Smooth muscle cell of the brain vasculature (primary cell): ENCODE results near the gene SFMBT1.

ENCODE experiments used
- DNase-seq: peaks from one replicate; pipeline ENCODE4 v3.0.0-alpha.2; 2012; ENCODE audit warnings: low read depth, low spot score

Gene SFMBT1

GRCh38 chr3:52886049-52886730 is 159.7 kb downstream of the SFMBT1 start:
- no peak for DNase-seq

- DNase-seq = no peak
Observed at GRCh38 chr3:52882377-52882776, 163.5 kb downstream of the SFMBT1 start.

DNA sequence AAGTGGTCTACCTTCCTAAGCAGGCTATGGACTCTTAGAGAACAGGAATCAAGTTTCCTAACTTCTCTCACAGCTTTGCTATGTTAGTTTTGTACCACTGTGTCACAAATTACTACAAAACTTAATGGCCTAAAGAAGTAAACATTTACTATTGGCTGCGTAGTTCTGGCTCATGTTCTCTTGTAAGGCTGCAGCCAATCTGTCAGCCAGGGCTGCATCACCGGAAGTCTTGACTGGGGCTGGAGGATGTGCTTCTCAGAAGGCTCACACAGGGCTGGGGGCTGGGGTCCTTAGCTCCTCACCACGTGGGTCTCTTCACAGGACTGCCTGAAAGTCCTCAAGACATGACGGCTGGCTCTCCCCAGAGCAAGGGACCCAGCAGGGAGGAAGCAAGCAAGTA is 164.0 kb downstream of the SFMBT1 start:
- no peak for DNase-seq

- DNase-seq = no peak
Observed at GRCh38 chr3:52880474-52880873, 165.4 kb downstream of the SFMBT1 start.

DNA sequence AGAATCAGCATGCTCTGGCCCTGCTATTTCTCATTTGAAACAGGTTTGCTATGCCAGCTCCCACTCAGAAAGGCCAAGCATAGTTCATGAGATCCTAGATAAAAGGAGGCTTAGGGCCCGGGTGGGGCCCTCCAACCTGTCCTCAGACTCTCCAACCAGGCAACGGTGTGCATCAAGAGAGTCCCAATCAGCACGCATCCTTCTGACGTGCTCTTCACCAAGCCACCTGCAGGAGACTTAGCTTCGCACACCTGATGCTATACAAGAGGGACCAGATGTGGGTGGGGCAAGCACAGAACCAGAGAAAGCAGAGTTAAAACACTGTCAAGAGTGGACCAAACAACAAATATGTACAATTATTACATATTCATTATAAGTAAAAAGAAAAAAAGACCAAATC is 165.8 kb downstream of the SFMBT1 start:
- DNase-seq = no peak

DNA sequence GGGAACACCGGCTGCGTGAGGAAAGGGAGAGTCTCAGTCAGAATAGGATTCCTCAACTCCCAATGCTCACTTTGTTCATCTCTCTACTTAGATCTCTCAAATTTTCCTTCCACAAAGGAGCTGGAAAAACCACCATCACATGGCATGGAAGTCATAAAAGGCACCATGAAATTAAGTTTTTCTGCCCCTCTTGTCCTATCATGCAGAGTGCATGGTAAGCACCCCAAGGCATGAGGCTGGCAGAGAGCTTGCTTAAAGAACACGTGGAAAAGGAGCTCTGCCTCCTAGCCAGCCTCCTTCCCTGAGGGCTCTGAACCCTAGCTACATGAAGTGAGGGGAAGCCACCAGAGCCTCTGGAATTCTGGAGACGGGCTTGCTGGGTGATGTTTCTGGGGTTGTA is 166.3 kb downstream of the SFMBT1 start:
- DNase-seq = no peak

DNA sequence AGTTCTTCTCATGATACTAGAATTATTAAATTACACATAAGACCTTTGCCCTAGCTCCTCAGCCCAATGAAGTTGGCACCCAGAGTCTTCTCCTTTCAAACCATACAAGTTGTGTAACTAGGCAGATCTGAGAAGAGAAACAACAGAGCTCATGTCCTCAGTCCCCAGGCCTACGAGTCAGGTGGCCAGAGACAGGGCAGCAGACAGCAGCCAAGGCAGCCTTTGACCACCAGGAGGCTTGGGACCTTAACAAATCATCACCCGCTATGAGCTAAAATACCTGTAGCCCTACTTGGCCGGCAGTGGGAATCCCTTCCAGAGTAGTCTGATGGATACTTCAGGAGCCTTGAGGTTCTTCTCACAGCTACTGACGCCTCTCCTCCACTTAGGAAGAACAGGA is 166.8 kb downstream of the SFMBT1 start:
- no peak for DNase-seq

- DNase-seq = no peak
Observed at GRCh38 chr3:52877085-52877484, 168.8 kb downstream of the SFMBT1 start.

DNA sequence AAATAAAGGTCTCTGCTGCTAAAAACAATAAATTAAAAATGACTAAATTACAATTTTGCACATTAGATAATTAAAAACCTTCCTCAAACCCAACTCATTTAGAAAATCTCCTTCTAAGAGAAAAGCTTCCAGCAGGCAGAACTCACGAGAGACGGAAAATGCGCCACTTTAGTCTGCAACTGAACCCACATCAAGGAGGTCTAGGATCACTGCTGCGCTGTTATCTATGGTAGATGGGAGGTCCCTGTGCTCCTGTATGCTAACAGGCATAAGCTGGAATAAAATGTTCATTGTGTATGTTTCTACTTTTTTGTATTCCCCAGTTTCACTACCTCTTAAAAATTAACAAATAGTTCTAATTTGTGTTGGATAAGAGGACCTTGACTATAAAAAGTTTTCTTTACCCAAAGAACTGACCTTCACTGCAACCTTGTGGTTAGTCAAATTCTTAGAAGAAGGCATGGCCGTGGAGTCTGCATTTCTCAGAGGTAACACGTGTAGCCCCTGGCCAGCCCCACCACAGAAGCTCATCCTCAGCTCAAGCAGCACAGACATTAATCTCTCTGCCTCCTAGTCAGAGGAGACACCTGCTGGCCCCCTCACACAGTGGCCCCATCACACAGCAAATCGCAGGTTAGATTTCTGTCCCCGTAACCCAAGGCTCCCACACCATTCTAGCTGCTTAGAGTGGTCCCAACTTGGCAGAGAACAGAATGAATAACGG is 170.8 kb downstream of the SFMBT1 start:
- no peak for DNase-seq

GRCh38 chr3:52874160-52874701 is 171.6 kb downstream of the SFMBT1 start:
- no peak for DNase-seq

GRCh38 chr3:52873433-52874159 is 172.3 kb downstream of the SFMBT1 start:
- DNase-seq = no peak

GRCh38 chr3:52872245-52872644 is 173.6 kb downstream of the SFMBT1 start:
- DNase-seq = no peak

DNA sequence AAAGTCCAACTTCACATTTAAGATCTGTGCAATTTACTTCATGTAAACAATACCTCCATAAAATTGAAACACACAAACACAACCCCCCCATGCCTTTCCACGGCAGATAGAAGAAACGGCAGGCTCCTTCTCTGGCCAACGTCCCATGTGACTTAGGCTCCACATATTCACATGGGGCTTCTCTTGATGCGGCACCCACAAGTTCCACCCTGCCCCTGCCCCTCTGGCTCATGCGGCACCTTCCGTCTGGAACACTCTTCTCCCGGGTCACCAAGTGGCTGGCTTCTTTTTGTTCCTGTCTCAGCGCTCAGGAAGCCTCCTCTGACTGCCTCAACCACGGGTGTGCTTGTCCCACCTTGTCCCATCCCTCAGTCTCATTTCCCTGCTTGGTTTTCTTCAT is 174.1 kb downstream of the SFMBT1 start:
- DNase-seq = no peak

DNA sequence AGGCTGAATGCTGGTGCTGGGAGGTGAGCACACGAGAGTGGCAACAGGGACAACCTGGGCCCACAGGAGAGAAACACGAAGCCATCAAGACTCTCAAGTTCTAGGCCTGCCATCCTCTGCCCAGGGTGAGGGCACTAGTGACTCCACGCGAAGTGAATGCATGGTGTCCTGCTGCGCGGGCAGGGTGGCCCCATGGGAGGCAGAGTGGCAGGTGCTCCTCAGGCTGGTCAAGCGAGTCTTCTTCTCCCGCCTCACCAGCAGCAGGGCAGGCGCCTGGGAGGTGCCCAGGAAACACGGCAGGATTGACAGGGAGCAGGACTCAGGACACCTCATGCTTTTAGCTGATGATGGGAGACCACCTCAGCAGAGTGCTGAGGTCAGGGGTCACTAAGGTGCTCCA is 175.4 kb downstream of the SFMBT1 start:
- no peak for DNase-seq

DNA sequence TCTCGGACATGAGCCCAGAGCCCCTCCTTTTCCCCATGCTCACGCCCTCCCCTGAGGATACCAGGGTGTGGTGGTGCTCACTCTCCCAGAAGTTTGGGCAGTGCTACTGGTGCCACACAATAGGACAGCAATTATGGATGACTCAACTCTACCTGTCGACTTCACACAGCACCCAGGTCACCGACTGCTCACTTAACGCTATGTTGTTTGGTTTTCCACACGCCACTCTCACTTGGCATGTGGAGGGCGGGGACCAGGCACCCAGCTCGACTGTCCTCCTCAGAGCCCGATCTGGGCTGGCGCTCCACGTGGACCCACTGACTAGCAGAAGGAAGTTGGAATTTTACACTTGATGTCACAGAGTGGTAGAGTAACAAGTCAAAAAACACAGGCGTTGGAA is 179.4 kb downstream of the SFMBT1 start:
- DNase-seq = no peak

DNA sequence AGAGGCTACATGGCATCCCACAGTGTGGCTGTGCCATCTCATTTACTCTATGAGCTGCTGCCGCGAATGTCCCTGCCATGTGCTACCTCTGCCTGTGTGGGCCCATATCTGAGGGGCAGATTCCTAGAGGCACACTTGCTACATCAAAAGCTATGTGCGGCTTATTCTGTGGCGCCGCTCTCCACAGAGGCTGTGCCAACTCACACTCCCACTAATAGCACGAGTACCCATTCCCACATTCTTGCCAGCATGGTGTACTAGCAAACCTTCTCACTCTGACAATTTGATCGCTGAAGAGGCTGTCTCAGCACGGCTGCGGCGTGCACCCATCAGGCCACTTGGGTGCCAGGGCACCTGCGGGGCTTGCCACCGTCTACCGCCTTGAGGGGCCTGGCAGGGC is 179.9 kb downstream of the SFMBT1 start:
- no peak for DNase-seq

DNA sequence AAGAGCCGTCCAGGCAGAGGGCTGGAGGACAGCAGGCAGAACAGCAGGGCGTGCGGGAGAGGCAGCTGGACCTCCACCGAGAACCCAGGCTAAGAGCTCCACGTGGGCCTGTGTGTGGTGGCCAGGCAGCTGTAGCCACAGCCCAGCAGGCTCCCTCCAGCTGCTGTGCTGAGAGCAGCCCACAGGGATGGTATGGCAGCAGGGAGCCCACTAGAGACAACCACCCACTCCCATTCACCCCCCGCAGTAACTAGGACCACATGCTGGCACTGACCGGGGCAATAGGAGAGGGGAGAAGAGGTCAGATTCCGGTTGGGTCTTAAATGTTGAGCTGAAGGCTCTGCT is 185.5 kb downstream of the SFMBT1 start:
- DNase-seq = no peak

- DNase-seq = no peak
Observed at GRCh38 chr3:52859686-52860423, 186.0 kb downstream of the SFMBT1 start.

GRCh38 chr3:52857864-52858263 is 188.0 kb downstream of the SFMBT1 start:
- DNase-seq = no peak

GRCh38 chr3:52857133-52857532 is 188.7 kb downstream of the SFMBT1 start:
- no peak for DNase-seq

GRCh38 chr3:52856666-52857065 is 189.2 kb downstream of the SFMBT1 start:
- no peak for DNase-seq

- no peak for DNase-seq
Observed at GRCh38 chr3:52854013-52854412, 191.9 kb downstream of the SFMBT1 start.
